ENCODE measurements around the gene C12orf57. TPM values are rescaled to one million over a fixed set of nuclear protein-coding genes. Genes with fewer than 3 reads are reported as not detected.

Gene C12orf57
- total and polyA plus RNA-seq, 10 of the 15 experiments (the other 5 are each of a cell fraction or from before 2014, with no cell fraction given) = 64.5 to 377 (median 211) TPM

DNA sequence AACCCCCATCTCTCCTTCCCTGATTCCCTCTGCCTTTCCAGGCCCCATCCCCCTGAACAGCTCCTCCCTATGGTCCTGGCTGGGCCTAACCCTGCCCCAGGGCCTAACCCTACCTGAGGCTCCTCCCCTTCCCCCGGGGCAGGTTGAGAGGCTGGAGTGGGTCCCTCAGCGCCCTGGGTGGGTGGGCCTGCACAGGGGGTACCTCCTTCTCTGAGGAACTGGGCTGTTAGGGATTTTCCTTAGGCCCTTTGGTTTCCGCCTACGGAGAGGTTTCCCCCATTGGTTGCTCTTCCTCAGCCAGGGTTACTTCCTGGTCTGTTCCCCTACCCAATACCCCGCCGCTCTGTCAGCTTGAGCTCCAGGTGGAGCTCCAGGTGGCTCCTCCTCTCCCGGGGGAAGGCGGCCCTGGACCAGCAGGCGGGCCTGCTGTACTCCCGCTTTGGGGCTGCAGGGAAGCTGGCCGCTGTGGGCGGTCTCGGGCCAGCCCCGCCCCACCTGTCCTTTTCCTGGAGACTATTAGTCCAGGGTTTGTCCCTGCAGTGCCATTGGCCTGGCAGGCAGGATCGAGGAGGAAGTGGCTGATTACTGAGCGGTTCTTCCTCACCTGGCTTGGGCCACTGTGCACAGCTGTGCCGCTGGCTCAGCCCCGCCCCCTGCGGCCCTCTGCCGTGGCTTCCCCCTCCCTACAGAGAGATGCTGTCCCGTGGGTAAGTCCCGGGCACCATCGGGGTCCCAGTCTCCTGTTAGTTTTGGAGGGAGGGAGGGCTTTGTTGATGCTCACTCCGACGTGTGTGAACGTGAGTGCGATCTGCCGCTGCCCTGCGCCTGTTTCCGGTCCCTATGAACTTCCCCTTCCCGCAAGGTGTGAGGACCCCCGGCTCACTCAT, 2.5 kb downstream of the C12orf57 start (continued):
- TF ChIP-seq, protein P1, sequence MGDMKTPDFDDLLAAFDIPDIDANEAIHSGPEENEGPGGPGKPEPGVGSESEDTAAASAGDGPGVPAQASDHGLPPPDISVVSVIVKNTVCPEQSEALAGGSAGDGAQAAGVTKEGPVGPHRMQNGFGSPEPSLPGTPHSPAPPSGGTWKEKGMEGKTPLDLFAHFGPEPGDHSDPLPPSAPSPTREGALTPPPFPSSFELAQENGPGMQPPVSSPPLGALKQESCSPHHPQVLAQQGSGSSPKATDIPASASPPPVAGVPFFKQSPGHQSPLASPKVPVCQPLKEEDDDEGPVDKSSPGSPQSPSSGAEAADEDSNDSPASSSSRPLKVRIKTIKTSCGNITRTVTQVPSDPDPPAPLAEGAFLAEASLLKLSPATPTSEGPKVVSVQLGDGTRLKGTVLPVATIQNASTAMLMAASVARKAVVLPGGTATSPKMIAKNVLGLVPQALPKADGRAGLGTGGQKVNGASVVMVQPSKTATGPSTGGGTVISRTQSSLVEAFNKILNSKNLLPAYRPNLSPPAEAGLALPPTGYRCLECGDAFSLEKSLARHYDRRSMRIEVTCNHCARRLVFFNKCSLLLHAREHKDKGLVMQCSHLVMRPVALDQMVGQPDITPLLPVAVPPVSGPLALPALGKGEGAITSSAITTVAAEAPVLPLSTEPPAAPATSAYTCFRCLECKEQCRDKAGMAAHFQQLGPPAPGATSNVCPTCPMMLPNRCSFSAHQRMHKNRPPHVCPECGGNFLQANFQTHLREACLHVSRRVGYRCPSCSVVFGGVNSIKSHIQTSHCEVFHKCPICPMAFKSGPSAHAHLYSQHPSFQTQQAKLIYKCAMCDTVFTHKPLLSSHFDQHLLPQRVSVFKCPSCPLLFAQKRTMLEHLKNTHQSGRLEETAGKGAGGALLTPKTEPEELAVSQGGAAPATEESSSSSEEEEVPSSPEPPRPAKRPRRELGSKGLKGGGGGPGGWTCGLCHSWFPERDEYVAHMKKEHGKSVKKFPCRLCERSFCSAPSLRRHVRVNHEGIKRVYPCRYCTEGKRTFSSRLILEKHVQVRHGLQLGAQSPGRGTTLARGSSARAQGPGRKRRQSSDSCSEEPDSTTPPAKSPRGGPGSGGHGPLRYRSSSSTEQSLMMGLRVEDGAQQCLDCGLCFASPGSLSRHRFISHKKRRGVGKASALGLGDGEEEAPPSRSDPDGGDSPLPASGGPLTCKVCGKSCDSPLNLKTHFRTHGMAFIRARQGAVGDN (IDR thresholded peaks at IDR 0.05) = peak; percentile 28; the same call in 1 of the 2 replicates
- TF ChIP-seq, protein P2, sequence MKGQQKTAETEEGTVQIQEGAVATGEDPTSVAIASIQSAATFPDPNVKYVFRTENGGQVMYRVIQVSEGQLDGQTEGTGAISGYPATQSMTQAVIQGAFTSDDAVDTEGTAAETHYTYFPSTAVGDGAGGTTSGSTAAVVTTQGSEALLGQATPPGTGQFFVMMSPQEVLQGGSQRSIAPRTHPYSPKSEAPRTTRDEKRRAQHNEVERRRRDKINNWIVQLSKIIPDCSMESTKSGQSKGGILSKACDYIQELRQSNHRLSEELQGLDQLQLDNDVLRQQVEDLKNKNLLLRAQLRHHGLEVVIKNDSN (IDR thresholded peaks at IDR 0.05; ENCODE audit: borderline replicate concordance, extremely low read length, insufficient read depth, low read depth, low read length) = no peak
- 0 out of 2 replicates have a peak, but pooled peaks have one; percentile 62 for TF ChIP-seq TCF3 (IDR thresholded peaks at IDR 0.05; ENCODE audit: borderline replicate concordance, insufficient read depth, low read depth, low read length)
- TF ChIP-seq LARP7 (IDR thresholded peaks at IDR 0.05) = peak; percentile 28; the same call in 1 of the 2 replicates
- 0 out of 2 replicates have a peak, but pooled peaks have one; percentile 52 for TF ChIP-seq NBN (IDR thresholded peaks at IDR 0.05)
- peak; percentile 34; the same call in 1 of the 2 replicates for TF ChIP-seq POLR2AphosphoS5 (IDR thresholded peaks at IDR 0.05; ENCODE audit: low read length)
- TF ChIP-seq ZBED1 (IDR thresholded peaks at IDR 0.05; ENCODE audit: borderline replicate concordance) = peak; percentile 52; the same call in 1 of the 2 replicates
- TF ChIP-seq IKZF2 (IDR thresholded peaks at IDR 0.05) = peak; percentile 75 to 83; a peak in 2 of 4 replicates
- peak; percentile 40; the same call in 1 of the 2 replicates for TF ChIP-seq SPI1 (IDR thresholded peaks at IDR 0.05; ENCODE audit: borderline replicate concordance, insufficient read depth, low read depth, low read length)
- TF ChIP-seq, protein P3, sequence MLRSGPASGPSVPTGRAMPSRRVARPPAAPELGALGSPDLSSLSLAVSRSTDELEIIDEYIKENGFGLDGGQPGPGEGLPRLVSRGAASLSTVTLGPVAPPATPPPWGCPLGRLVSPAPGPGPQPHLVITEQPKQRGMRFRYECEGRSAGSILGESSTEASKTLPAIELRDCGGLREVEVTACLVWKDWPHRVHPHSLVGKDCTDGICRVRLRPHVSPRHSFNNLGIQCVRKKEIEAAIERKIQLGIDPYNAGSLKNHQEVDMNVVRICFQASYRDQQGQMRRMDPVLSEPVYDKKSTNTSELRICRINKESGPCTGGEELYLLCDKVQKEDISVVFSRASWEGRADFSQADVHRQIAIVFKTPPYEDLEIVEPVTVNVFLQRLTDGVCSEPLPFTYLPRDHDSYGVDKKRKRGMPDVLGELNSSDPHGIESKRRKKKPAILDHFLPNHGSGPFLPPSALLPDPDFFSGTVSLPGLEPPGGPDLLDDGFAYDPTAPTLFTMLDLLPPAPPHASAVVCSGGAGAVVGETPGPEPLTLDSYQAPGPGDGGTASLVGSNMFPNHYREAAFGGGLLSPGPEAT (IDR thresholded peaks at IDR 0.05; ENCODE audit: low read depth) = peak; percentile 80; the same call in 1 of the 2 replicates
- TF ChIP-seq BCL11A (IDR thresholded peaks at IDR 0.05; ENCODE audit: low read depth, low read length) = peak; percentile 5; the same call in 1 of the 2 replicates
- TF ChIP-seq, protein P4, sequence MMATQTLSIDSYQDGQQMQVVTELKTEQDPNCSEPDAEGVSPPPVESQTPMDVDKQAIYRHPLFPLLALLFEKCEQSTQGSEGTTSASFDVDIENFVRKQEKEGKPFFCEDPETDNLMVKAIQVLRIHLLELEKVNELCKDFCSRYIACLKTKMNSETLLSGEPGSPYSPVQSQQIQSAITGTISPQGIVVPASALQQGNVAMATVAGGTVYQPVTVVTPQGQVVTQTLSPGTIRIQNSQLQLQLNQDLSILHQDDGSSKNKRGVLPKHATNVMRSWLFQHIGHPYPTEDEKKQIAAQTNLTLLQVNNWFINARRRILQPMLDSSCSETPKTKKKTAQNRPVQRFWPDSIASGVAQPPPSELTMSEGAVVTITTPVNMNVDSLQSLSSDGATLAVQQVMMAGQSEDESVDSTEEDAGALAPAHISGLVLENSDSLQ (IDR thresholded peaks at IDR 0.05) = peak; percentile 47
- TF ChIP-seq IKZF1 (conservative IDR thresholded peaks at IDR 0.05) = peak; percentile 93
- TF ChIP-seq ETV6 (conservative IDR thresholded peaks at IDR 0.05 in 1 of 2, IDR thresholded peaks at IDR 0.05 in 1 of 2; ENCODE audit: borderline replicate concordance in 1 of 2, low read depth in 1 of 2) = peak; percentile 47 to 55; a peak in 2 of 4 replicates
- 0 out of 4 replicates have a peak, but pooled peaks of 1 of the 2 experiments have one; percentile 17 for TF ChIP-seq EP300 (IDR thresholded peaks at IDR 0.05; ENCODE audit: borderline replicate concordance in 1 of 2, control insufficient read depth in 1 of 2, low read depth in 2 of 2, low read length in 2 of 2)
- peak; percentile 43 for TF ChIP-seq POLR2AphosphoS2 (IDR thresholded peaks at IDR 0.05; ENCODE audit: low read depth, low read length)
- peak; percentile 58 to 67; a peak in 2 of 4 replicates for TF ChIP-seq BHLHE40 (IDR thresholded peaks at IDR 0.05; ENCODE audit: borderline replicate concordance in 1 of 2, low read depth in 2 of 2, low read length in 1 of 2)
- TF ChIP-seq MXI1 (IDR thresholded peaks at IDR 0.05; ENCODE audit: low read depth, low read length) = peak; percentile 76

Measured in GM12878 (cell line).